ENCODE measurements around the gene DGUOK.
"Not testable (repeated sequence)": the region's sequence is repeated elsewhere in the genome, so short reads cannot be mapped to it uniquely, and the experiment has no call there.

Gene DGUOK

DNA sequence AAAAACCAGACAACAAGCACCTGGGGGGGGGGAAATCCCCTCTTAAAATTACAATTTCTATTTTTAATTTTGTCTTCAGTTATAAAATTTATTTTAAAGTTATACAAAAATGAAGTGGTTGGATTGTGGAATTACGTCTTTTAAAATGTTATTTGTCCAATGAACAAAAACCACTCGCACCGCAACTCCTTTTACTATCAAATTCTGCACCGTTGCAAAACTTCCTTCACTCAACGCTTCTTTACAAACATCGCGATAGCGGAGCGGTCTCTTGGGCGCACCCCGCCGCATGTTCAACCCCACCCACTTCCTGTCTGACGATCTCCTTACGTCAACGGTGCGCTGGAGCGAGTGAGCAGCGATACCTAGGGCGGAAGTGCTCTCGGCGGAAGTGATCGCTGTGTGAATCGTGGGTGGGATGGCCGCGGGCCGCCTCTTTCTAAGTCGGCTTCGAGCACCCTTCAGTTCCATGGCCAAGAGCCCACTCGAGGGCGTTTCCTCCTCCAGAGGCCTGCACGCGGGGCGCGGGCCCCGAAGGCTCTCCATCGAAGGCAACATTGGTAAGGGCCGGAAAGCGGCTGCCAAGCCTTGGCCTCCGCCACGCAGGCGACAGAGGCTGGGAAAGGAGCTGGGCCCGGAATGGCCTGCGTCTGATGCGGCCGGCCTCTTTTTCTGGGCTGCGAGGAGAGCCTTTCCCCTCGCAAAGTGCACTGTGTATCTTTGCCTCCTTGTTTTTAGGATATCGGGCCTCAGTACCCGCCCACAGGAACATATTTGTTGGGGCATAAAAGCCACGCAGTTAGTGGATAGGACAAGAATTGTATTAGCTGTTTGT is at the start of gene DGUOK:
DGUOK (plus strand) TSS at position 388 of the 835 bp plus-strand sequence; CDS start at position 419, 31 bp downstream.
- peak; percentile 93 for DNase-seq

GRCh38 chr2:73877071-73877802 is 49.4 kb upstream of the DGUOK start:
- no peak for DNase-seq

DNA sequence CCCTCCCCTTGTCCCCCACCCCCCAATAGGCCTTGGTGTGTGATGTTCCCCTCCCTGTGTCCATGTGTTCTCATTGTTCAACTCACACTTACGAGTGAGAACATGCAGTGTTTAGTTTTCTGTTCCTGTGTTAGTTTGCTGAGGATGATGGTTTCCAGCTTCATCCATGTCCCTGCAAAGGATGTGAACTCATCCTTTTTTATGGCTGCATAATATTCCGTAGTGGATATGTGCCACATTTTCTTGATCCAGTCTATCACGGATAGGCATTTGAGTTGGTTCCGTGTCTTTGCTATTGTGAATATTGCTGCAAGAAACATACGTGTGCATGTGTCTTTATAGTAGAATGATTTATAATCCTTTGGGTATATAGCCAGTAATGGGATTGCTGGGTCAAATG is 48.7 kb upstream of the DGUOK start:
- DNase-seq = not testable (repeated sequence)

DNA sequence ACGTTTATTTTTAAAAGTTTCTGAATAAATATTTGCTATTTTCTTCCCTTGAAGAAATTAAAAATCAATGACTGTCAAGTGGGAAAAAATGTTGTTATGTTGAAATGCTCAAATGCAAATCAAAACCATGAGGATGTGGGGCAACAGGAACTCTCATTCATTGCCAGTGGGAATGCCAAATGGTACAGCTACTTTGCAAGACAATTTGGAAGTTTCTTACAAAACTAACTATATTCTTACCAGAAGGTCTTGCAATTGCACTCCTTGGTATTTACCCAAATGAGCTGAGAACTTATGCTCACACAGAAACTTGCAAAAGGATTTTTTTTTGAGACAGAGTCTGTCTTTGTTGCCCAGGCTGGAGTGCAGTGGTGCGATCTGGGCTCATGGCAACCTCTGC is 41.3 kb upstream of the DGUOK start:
- DNase-seq = no peak

- DNase-seq = no peak
Measured at GRCh38 chr2:73886357-73886756, 40.3 kb upstream of the DGUOK start.

- DNase-seq = not testable (repeated sequence)
Measured at GRCh38 chr2:73887596-73888353, 38.9 kb upstream of the DGUOK start.

GRCh38 chr2:73888388-73888787 is 38.3 kb upstream of the DGUOK start:
- DNase-seq = no peak

DNA sequence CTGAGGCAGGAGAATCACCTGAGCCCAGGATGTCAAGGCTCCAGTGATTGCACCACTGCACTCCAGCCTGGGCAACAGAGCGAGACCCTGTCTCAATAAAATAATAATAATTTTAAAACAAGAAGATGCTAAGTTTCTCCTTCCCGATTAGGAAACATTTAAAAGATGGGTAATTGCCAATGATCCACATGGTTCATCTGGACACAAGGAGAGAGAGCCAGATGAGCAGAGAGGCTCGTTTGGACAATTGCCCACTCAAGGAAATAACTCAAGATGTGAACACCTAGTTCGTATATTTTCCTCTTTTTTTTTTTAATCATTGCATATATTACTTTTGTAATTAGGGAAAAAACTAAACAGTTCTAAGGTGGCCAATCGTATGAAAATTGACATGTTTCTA is 37.5 kb upstream of the DGUOK start:
- no peak for DNase-seq

DNA sequence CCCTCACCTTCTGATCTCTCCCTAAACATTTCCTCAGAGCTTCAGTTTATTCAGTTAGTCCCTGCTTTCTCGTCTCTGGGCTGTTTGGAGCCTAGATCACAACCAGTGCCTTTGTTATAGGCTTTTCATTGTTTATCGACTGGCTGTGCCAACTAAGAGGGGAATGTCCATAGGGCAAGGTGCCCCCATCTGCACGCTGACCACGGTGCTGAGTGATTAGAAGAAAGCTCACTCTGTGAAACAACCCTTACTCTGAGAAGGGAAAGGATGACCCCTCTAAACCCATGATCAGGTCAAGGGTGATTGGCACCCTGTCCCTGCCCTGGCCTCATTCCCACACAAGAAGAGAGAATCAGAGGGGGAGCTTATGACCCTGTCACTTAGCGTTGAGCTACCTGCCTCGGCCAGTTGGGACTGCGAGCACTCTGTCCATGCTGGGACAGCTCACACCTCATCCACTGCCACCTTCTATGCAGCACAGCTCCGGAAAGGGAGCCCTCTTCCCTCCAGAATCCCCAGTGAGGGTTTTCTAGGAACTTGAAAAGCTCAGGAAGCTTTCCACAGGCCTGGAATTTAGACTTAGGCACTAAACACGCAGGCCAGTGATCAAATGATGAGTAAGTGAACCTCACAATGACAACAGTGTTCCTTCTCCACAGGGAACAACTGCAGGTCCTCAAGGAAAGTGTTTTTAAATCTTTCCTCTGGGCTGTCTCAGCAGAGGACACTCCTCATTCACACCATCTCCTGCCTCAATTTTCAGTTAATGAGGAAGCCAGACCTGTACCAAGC is 36.2 kb upstream of the DGUOK start:
- no peak for DNase-seq

GRCh38 chr2:73891276-73891901 is 35.3 kb upstream of the DGUOK start:
- no peak for DNase-seq

- no peak for DNase-seq
Measured at GRCh38 chr2:73892631-73893329, 33.9 kb upstream of the DGUOK start, which contains the start of gene ACTG2. Gene ACTG2 (plus strand): TSS chr2:73893008. CDS start chr2:73901312, 8,304 bp downstream.

GRCh38 chr2:73893764-73894474 is 32.8 kb upstream of the DGUOK start:
- no peak for DNase-seq

DNA sequence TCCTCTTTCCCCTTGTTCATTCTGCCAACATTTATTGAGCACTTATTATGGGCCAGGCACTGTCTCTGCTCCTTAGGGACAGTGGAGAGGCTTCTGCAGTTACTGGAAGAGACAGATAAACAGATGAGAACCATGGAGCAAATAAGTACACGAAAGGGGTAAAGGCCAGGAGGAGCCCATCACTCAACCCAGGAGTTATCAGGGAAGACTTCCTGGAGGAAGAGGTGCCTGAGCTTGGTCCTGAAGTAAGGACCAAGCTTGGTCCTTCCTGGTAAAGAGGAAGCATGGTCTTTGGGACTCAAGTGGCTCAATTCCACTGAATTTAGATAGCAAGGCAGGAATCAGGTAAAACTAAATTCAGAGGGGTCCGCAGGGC is 32.2 kb upstream of the DGUOK start:
- no peak for DNase-seq

GRCh38 chr2:73894877-73895276 is 31.8 kb upstream of the DGUOK start:
- no peak for DNase-seq

DNA sequence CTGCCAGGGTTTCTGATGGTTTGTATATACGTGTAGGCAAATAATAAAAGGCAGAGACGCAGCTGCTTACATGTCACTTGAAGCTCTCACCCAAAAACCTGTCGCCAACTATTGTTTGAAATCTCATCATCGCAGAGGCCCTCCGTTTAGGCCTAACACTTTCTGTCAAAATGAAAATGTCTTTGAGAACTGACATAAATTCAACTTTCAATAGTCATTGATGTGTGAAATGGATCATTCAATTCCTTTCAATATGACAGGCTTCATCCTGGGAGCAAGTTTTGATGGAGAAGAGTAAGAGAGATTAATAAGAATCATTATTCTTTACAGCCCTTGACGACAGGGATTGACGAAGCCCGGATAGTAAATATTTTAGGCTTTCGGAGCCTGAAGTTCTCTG is 31.2 kb upstream of the DGUOK start:
- DNase-seq = no peak

GRCh38 chr2:73896362-73897239 is 30.1 kb upstream of the DGUOK start:
- no peak for DNase-seq

DNA sequence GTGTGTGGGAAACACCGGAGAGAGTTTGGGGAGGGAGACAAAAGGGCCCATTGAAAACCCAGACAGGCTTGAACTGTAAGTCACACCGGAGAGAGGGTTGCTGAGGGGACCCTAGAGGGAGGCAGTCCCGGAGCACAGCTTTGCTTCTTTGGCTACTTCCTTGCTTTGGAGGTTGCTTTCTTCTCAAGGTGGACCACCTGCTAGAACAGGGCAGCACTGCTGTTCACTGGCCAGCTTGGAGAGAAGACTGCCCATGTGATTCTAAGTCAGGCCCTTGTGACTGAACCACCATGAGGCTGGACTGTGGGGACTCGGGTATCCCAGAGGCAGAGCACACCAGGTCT is 29.5 kb upstream of the DGUOK start:
- no peak for DNase-seq

DNA sequence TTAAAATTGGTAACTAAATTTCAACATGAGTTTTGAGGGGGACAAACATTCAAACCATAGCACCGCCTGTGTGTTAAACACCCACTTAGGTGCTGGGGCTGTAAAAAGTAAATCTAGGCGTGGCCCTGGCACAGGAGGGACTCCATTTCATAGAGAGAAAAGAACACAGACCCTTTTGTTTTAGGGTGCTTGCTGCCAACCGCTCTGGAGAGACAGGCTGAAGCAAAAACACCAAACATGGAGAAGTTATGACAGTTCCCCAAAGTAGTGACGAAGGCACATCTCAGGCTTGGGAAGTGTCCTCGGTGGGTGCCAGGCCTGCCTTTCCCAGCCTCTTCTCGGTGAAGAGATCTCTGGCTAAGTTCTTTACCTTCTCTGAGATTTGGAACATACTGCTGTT is 28.7 kb upstream of the DGUOK start:
- no peak for DNase-seq

GRCh38 chr2:73899801-73900336 is 26.8 kb upstream of the DGUOK start:
- no peak for DNase-seq

GRCh38 chr2:73901143-73901542 is 25.5 kb upstream of the DGUOK start:
- DNase-seq = no peak

Data from NCI-H2081 treated with DMSO at 0.1 percent for 48 hours (cell line).